HG03196 (cell line): ENCODE data around the gene GPHN.

Source experiments
- ATAC-seq: cut with Tn5 transposase; IDR thresholded peaks from one replicate; pipeline ENCODE4 v1.9.1; 2021; ENCODE audit not compliant: unreplicated experiment

GPHN gene

GRCh38 chr14:67207810-67208209 is 699.9 kb downstream of the GPHN start:
- ATAC-seq: no peak

GRCh38 chr14:67218126-67218525 is 710.2 kb downstream of the GPHN start:
- no peak for ATAC-seq

- ATAC-seq: no peak
Observed at GRCh38 chr14:67221248-67221981, 713.5 kb downstream of the GPHN start.

- ATAC-seq: no peak
Observed at GRCh38 chr14:67221982-67222328, 714.0 kb downstream of the GPHN start.

GRCh38 chr14:67225523-67225922 is 717.6 kb downstream of the GPHN start:
- no peak for ATAC-seq

- ATAC-seq: no peak
Observed at GRCh38 chr14:67228325-67228984, 720.5 kb downstream of the GPHN start.
